Measurements from ENCODE around the gene PIP4K2C.

GRCh38 chr12:57616383-57617101 is 25.6 kb downstream of the PIP4K2C start:
- TF ChIP-seq POLR2A (IDR thresholded peaks at IDR 0.05; ENCODE audit: low read depth, low read length) = no peak
- TF ChIP-seq TAF1 (IDR thresholded peaks at IDR 0.05; ENCODE audit: borderline replicate concordance, low read depth, low read length) = no peak
- TF ChIP-seq POLR2AphosphoS5 (IDR thresholded peaks at IDR 0.05; ENCODE audit: low read depth, low read length) = no peak

Data from GM12892 (cell line).